Adrenal gland (tissue), 5 donors: ENCODE results near the gene KIRREL3.

Experiments
- CTCF ChIP-seq, 6 experiments: fragments of 450-650 bp in 4 of 6; fragments of 200-600 bp in 2 of 6; sonication (generic) in 1 of 6; IDR thresholded peaks; 1 replicate in 5 of 6; 2 replicates in 1 of 6; pipeline versions ENCODE4 v1.5.1 to v1.8.0; 2016 to 2021; ENCODE audit warnings: antibody characterized with exemption in 6 of 6, mild to moderate bottlenecking in 2 of 6, moderate library complexity in 1 of 6
- POLR2A ChIP-seq, 2 donors: fragments of 450-650 bp; IDR thresholded peaks; one replicate each; pipeline ENCODE4 v1.6.1; 2017; ENCODE audit warnings: antibody characterized with exemption in 2 of 2, mild to moderate bottlenecking in 2 of 2, moderate library complexity in 1 of 2
- donor health status: DM: no; HTN: no; CAD: no.

GRCh38 chr11:126496576-126497337 is 503.8 kb downstream of the KIRREL3 start:
- TF ChIP-seq CTCF (IDR thresholded peaks at IDR 0.05) = no peak
- TF ChIP-seq POLR2A (IDR thresholded peaks at IDR 0.05) = no peak
